H1 (cell line): ENCODE results near the gene SLC44A1.

Source experiments
- CREB1 ChIP-seq: IDR thresholded peaks from 2 replicates; pipeline ENCODE4 v1.6.1; 2012; ENCODE audit warnings: inconsistent platforms
- EGR1 ChIP-seq: IDR thresholded peaks from 2 replicates; pipeline ENCODE4 v1.6.1; 2011; ENCODE audit warnings: low read depth, low read length, borderline replicate concordance
- EZH2 ChIP-seq: fragments of 200-600 bp; sonication (generic); IDR thresholded peaks from 2 replicates; pipeline ENCODE4 v1.7.1; 2012; ENCODE audit warnings: low read depth, mild to moderate bottlenecking, moderate library complexity, low read length, inconsistent platforms; ENCODE audit not compliant: severe bottlenecking
- GABPA ChIP-seq: IDR thresholded peaks from 2 replicates; pipeline ENCODE4 v1.6.1; 2011; ENCODE audit warnings: mild to moderate bottlenecking, low read length, moderate library complexity, borderline replicate concordance; ENCODE audit not compliant: insufficient read depth
- GTF2F1 ChIP-seq: IDR thresholded peaks from 2 replicates; pipeline ENCODE4 v1.6.1; 2012; ENCODE audit warnings: low read depth, low read length, improper control_type of control experiment, borderline replicate concordance
- JUN ChIP-seq: IDR thresholded peaks from 2 replicates; pipeline ENCODE4 v1.6.1; 2011; ENCODE audit warnings: low read depth, mild to moderate bottlenecking, improper control_type of control experiment, low read length
- POLR2A ChIP-seq, 2 experiments: IDR thresholded peaks; 1 replicate in 1 of 2; 2 replicates in 1 of 2; pipeline ENCODE4 v1.6.1; 2011; ENCODE audit warnings: low read depth in 2 of 2, low read length in 2 of 2, mild to moderate bottlenecking in 2 of 2; ENCODE audit errors: control extremely low read depth in 1 of 2
- POLR2AphosphoS5 ChIP-seq: IDR thresholded peaks from 2 replicates; pipeline ENCODE4 v1.6.1; 2011; ENCODE audit warnings: low read depth, low read length
- RAD21 ChIP-seq, 2 experiments: IDR thresholded peaks in 1 of 2; conservative IDR thresholded peaks in 1 of 2; 2 replicates each; pipeline ENCODE4 v1.6.1; 2011; ENCODE audit warnings: low read depth in 2 of 2, low read length in 2 of 2, improper control_type of control experiment in 1 of 2, inconsistent platforms in 1 of 2, mild to moderate bottlenecking in 1 of 2, moderate library complexity in 1 of 2
- TAF1 ChIP-seq: IDR thresholded peaks from 2 replicates; pipeline ENCODE4 v1.6.1; 2011; ENCODE audit warnings: mild to moderate bottlenecking, low read depth, low read length
- TEAD4 ChIP-seq: IDR thresholded peaks from 2 replicates; pipeline ENCODE4 v1.6.1; 2012; ENCODE audit warnings: low read depth, low read length, inconsistent platforms, mixed read lengths
- ZNF274 ChIP-seq: IDR thresholded peaks from 2 replicates; pipeline ENCODE4 v1.7.0; 2012; ENCODE audit warnings: low read length, borderline replicate concordance; ENCODE audit errors: extremely low read depth
- TF ChIP-seq, protein P1 (sequence below), 3 experiments: IDR thresholded peaks; 1 replicate in 2 of 3; 2 replicates in 1 of 3; pipeline versions ENCODE4 v1.5.1 to v1.6.1; 2011; ENCODE audit warnings: low read length in 3 of 3, mild to moderate bottlenecking in 3 of 3, inconsistent platforms in 2 of 3, low read depth in 1 of 3, moderate library complexity in 1 of 3; ENCODE audit not compliant: insufficient read depth in 1 of 3; ENCODE audit errors: control extremely low read depth in 1 of 3

DNA sequence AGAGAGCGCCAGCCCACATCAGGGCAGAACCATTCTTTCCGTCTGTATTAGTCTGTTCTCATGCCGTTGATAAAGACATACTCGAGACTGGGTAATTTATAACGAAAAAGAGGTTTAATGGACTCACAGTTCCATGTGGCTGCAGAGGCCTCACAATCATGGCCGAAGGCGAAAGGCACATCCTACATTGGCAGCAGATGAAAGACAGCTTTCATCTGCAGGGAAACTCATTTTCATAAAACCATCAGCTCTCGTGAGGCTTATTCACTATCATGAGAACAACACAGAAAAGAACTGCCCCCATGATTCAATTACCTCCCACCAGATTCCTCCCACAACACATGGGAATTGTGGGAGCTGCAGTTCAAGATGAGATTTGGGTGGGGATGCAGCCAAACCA is 198.7 kb downstream of the SLC44A1 start:
- TF ChIP-seq POLR2A (IDR thresholded peaks at IDR 0.05; ENCODE audit: control extremely low read depth in 1 of 2, low read depth in 2 of 2, low read length in 2 of 2) = no peak
- TF ChIP-seq, protein P1, sequence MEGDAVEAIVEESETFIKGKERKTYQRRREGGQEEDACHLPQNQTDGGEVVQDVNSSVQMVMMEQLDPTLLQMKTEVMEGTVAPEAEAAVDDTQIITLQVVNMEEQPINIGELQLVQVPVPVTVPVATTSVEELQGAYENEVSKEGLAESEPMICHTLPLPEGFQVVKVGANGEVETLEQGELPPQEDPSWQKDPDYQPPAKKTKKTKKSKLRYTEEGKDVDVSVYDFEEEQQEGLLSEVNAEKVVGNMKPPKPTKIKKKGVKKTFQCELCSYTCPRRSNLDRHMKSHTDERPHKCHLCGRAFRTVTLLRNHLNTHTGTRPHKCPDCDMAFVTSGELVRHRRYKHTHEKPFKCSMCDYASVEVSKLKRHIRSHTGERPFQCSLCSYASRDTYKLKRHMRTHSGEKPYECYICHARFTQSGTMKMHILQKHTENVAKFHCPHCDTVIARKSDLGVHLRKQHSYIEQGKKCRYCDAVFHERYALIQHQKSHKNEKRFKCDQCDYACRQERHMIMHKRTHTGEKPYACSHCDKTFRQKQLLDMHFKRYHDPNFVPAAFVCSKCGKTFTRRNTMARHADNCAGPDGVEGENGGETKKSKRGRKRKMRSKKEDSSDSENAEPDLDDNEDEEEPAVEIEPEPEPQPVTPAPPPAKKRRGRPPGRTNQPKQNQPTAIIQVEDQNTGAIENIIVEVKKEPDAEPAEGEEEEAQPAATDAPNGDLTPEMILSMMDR (IDR thresholded peaks at IDR 0.05; ENCODE audit: control extremely low read depth in 1 of 3, insufficient read depth in 1 of 3, low read depth in 1 of 3, low read length in 3 of 3) = no peak
- no peak for TF ChIP-seq RAD21 (IDR thresholded peaks at IDR 0.05 in 1 of 2, conservative IDR thresholded peaks at IDR 0.05 in 1 of 2; ENCODE audit: low read depth in 2 of 2, low read length in 2 of 2)
- TF ChIP-seq CREB1 = no peak
- no peak for TF ChIP-seq EZH2
- TF ChIP-seq ZNF274 = no peak
- no peak for TF ChIP-seq JUN
- TF ChIP-seq EGR1 = no peak
- TF ChIP-seq GABPA = no peak
- no peak for TF ChIP-seq TEAD4
- TF ChIP-seq POLR2AphosphoS5 = no peak
- no peak for TF ChIP-seq GTF2F1
- TF ChIP-seq TAF1 = no peak
